GM12891 (cell line): Measurements from ENCODE around the gene SNX2.

Experiments
- PAX5 ChIP-seq: IDR thresholded peaks from 2 replicates; pipeline ENCODE4 v1.6.1; 2011; ENCODE audit warnings: low read length, moderate library complexity, mild to moderate bottlenecking; ENCODE audit not compliant: insufficient read depth, severe bottlenecking
- POLR2A ChIP-seq: IDR thresholded peaks from 2 replicates; pipeline ENCODE4 v1.6.1; 2011; ENCODE audit warnings: low read depth, low read length, control low read depth
- POLR2AphosphoS5 ChIP-seq: IDR thresholded peaks from 2 replicates; pipeline ENCODE4 v1.6.1; 2011; ENCODE audit warnings: low read depth, low read length, control low read depth
- SPI1 ChIP-seq: IDR thresholded peaks from 2 replicates; pipeline ENCODE4 v1.6.1; 2011; ENCODE audit warnings: low read depth, low read length, control low read depth

DNA sequence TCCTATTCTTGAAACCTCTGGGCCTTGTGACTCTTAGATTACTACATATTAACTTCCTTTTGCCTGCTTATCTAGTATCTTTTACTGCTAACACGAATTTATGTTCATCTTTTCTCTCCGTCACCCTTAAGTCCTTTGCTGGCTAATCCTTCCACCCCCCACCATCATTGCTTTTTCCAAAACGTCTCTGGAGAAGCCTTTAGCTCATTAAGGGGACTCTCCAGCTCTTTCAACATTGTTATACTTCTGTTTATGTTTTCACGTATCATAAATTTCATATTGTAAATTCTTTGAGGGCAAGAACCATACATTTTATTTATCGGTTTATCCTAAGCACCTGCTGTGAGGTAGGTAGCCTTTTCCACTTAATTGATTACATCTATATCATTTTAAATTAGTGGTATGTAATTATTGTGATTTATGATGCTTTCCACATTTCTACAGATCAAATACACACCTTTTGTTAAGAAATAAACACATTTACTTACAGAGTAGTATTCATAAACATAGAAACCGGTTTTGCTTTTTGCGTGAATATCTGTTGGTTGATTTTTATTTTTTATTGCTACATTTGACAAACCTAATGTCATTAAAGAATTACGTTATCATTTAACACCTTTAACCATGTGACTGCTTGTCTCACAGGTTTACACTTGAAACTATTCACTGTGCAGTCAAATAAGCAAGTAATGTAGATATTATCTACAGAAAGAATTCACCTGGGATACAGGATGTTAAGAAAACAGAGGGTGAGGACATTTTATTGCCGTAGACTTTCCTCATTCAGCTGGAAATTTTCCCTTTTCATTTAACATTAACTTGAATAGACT lies 15.4 kb upstream of the SNX2 start:
- TF ChIP-seq POLR2AphosphoS5 = no peak
- no peak for TF ChIP-seq SPI1
- no peak for TF ChIP-seq POLR2A
- no peak for TF ChIP-seq PAX5
